ENCODE measurements around the gene KIAA2012. TPM values are rescaled to one million over a fixed set of nuclear protein-coding genes. Genes with fewer than 3 reads are reported as not detected.

KIAA2012 gene
- total and polyA plus RNA-seq, 2 of the 4 experiments (the other 2 are of a cell fraction): under 0.01 to 0.09 TPM

GRCh38 chr2:202079310-202079709 is 6.3 kb downstream of the KIAA2012 start:
- Histone ChIP-seq H3K9me1 (ENCODE audit: insufficient read depth, low read length) (no peaks in the 10 kb centered on the region), H3K4ac (ENCODE audit: low read depth, low read length) (no peak overlapping the region), H3K18ac (ENCODE audit: low read depth, low read length) (no peak overlapping the region), H3K14ac (replicated peaks; ENCODE audit: low read depth, low read length) (0 out of 2 replicates have a peak overlapping the region, but pooled peaks have one; percentile 1), H3K9me3 (ENCODE audit: control insufficient read depth, insufficient read depth, low read length) (no peaks in the 10 kb centered on the region; the same call in 1 of the 2 replicates), H3K4me3 (ENCODE audit: insufficient read depth, low read depth, low read length) (no peak overlapping the region), H4K8ac (ENCODE audit: low read depth in 2 of 2, low read length in 2 of 2) (no peak overlapping the region), H2AK5ac (ENCODE audit: low read depth, low read length) (no peak overlapping the region), H3K23ac (ENCODE audit: low read depth, low read length) (no peak overlapping the region), H3K79me1 (ENCODE audit: low read depth in 1 of 2, low read length in 2 of 2) (no peaks in the 10 kb centered on the region), H3K27me3 (ENCODE audit: control insufficient read depth, insufficient read depth, low read length) (no peaks in the 10 kb centered on the region), H2BK15ac (ENCODE audit: low read depth, low read length) (no peak overlapping the region), H3K4me1 (ENCODE audit: control insufficient read depth, insufficient read depth, low read length) (peaks cover 4% of the 10 kb centered on the region), H2AK9ac (replicated peaks; ENCODE audit: low read depth, low read length, poor library complexity) (peak overlapping the region; percentile 33), H2BK120ac (ENCODE audit: low read depth, low read length) (no peak overlapping the region), H3K4me2 (ENCODE audit: low read depth, low read length) (no peak overlapping the region), H3K36me3 (ENCODE audit: control insufficient read depth, insufficient read depth, low read length) (no peaks in the 10 kb centered on the region), H4K5ac (ENCODE audit: low read depth, low read length) (no peak overlapping the region), H2BK5ac (ENCODE audit: low read depth, low read length, poor library complexity, severe bottlenecking) (no peak overlapping the region), H2BK20ac (ENCODE audit: low read depth, low read length) (no peak overlapping the region), H3K56ac (ENCODE audit: extremely low read depth, insufficient read depth, low read length) (no peak overlapping the region), H4K91ac (ENCODE audit: insufficient read depth, low read depth, low read length) (no peak overlapping the region), H3K9ac (ENCODE audit: low read depth, low read length) (no peak overlapping the region), H4K20me1 (ENCODE audit: insufficient read depth, low read length) (no peaks in the 10 kb centered on the region), H2AFZ (replicated peaks; ENCODE audit: low read length, poor library complexity) (no peak overlapping the region), H3K27ac (ENCODE audit: insufficient read depth, low read length) (no peak overlapping the region)
- TF ChIP-seq SMC3 (IDR thresholded peaks at IDR 0.05; ENCODE audit: low read depth, low read length) (no peak), RFX5 (IDR thresholded peaks at IDR 0.05; ENCODE audit: low read depth, low read length) (no peak), MAFK (IDR thresholded peaks at IDR 0.05; ENCODE audit: low read depth, low read length) (no peak), FOS (IDR thresholded peaks at IDR 0.05; ENCODE audit: low read depth, low read length) (no peak), MXI1 (IDR thresholded peaks at IDR 0.05; ENCODE audit: borderline replicate concordance, low read depth, low read length) (no peak), BHLHE40 (IDR thresholded peaks at IDR 0.05; ENCODE audit: low read depth, low read length) (no peak), CEBPB (IDR thresholded peaks at IDR 0.05; ENCODE audit: low read depth, low read length) (no peak), RAD21 (IDR thresholded peaks at IDR 0.05; ENCODE audit: low read length) (no peak), POLR2A (IDR thresholded peaks at IDR 0.05; ENCODE audit: low read depth, low read length) (no peak), NFE2L2 (IDR thresholded peaks at IDR 0.05; ENCODE audit: low read depth, low read length) (no peak)
- intact Hi-C loops (cut with micrococcal nuclease) (no loop called here), in situ Hi-C loops (cut with MboI; ENCODE audit: low sequenced_read_pairs) (no loop called here), dilution Hi-C loops (cut with HindIII; ENCODE audit: low sequenced_read_pairs, unreplicated experiment) (no loop called here)
- WGBS, 2 experiments (ENCODE audit: extremely low coverage in 2 of 2, insufficient read length in 1 of 2): 100% methylated on average over 1 of the region's 5 CpGs; no CpG with 5 or more reads in 1 of the 2 experiments
- ChIA-PET CTCF (no interaction called here), POLR2A (ENCODE audit: unreplicated experiment) (no interaction called here)
- DNase-seq: no peak
- no TSS peak for BruUV-seq (replicated peaks)
- ATAC-seq (ENCODE audit: low read depth): no peak

Data from IMR-90 (cell line).